ENCODE measurements around the gene PFKP.

PFKP gene

DNA sequence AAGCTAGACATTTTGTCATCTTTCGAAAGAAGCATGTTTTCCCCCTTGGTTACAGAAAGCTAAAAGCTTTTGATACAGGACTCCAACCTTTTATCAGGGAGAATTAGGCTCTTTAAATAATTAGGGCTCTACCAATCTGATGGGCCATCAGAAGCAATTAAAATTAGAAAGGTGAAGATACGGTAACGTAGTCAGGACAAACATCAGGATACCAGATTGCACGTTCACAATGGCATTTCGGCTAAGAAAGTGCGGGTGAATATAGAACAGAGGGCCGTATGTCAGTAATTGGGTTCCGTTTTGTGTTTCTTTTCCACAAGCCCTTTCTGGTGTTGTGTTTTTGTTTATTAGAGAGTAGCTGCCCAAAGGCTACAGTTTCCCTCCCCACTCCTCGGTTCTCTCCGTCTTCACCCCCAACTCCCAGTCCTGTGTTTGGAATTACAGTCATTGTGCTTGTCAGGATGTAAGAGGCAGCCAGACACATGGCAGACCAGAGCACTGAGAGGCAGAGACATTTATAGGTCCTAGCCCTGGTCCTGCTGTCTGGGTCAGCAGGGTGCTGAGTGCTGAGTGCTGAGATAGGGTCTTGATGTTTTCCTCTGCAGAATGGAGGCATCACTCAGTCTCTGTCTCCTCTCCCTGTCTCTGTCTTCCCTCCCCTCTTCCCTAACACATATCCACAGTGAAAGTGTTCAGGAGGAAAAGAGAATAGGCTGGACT is 5.5 kb downstream of the PFKP start:
- DNase-seq: no peak

DNA sequence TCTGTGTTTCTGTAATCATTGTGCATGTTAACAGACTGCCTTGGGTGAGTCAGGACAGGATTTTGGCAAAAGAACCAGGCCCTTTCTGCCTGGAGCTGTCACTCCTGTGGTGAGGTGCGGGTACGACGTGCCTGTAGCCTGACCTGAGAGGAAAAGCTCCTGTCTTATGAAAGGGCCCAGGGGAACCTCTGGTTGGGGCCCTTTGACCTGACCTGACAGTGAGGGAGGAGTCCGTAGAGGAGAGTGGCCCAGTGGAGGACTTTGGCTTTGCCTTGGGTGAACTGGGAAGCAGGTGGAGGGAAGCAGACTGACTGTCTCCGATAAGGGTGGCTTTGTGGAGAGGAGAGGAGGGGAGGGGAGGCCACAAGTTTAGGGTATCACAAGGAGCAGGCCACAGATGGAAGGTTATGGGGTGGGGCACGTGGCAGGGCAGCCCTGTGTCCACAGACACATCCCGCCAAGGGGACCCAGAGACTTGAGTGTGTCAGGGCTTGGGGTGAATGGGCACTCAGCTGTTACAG is 6.9 kb downstream of the PFKP start:
- no peak for DNase-seq

DNA sequence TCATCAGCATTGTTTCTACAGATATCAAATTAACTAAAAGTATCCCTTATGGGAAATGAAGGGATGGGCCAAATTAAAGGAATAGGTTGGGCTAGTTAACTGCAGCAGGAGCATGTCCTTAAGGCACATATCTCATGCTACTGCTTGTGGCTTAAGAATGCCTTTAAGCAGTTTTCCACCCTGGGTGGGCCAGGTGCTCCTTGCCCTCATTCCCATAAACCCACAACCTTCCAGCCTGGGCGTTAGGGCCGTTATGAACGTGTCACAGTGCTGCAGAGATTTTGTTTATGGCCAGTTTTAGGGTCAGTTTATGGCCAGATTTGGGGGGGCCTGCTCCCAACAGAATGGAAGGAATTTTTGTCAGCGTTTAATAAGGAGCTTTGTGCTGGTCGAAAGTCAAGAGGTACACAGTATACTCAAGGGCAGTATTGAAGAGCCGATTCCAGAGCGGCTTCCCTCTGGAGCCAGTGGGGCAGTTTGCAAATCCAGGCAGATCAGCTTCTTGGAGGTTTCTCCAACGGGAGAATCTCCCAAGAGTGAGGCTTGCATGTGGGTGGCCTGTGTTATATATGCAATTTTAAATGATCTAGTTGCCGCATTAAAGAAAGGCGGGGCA is 7.7 kb downstream of the PFKP start:
- no peak for DNase-seq

DNA sequence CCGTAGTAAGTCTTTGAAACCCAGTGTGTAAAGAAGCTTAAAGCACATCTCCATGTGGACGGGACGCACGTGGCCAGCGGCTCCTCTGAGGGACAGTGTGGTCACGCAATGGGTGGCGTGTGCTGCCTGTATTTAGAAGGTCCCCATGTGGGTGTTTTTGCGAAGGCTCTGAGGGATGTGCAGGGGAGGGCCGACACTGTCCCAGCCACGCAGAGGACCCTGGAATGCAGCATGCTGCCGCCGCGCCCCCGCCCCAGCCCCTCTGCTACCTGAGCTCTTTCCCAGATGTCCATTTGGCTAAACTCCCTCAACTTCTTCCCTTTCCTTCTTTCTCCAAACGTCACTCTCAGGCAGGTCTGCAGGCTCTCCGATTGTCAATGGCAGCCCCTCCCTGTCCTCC is 8.8 kb downstream of the PFKP start:
- no peak for DNase-seq

DNA sequence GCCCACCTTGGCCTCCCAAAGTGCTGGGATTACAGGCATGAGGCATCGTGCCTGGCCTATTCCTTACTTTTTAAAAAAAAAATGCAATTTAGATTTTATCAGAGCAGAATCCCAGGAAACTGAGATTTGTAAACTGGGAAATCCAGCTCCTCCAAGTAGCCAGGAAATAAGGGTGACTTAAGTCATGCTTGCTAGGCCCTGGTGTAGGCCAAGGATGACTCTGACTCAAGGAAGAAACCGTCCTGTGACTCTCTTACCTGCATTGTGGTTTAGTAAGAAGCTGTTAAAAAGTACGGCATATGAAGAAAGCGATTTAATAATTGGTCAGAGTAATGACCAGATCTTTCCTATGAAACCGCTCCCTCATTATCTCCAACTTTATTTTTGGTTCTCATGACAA is 10.2 kb downstream of the PFKP start:
- no peak for DNase-seq

DNA sequence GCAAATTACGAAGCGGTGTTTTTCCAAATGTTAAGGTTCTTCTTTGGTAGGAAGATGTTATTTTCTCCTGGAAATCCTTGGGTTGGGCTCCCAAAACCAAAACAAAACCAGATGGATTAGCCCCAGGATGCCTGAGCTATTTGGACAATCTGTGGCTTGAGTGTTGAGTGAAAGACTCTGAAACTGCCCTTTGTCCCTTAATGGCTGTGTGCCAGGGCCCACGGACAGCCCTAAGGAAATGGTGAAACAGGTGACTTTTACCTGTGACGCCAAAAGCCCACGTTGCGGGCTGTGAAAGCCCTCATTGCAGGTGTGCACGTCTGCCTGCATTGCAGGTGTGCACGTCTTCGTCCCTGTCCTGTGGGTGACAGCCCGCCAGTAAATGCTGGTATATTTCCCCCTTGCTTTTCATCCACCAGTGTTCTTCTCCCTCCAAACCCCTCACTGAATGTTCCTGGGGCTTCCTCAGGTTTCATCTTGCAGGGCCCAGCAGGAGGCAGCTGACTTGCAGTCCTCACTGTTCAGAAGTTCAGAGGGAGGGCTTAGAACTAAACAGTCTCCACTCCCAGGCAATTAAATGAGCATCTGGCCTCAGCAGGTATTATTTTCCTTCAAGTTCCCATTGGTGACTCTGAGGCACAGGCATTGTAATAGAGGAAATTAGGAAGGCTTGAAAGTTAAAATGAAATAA is 10.7 kb downstream of the PFKP start:
- no peak for DNase-seq

DNA sequence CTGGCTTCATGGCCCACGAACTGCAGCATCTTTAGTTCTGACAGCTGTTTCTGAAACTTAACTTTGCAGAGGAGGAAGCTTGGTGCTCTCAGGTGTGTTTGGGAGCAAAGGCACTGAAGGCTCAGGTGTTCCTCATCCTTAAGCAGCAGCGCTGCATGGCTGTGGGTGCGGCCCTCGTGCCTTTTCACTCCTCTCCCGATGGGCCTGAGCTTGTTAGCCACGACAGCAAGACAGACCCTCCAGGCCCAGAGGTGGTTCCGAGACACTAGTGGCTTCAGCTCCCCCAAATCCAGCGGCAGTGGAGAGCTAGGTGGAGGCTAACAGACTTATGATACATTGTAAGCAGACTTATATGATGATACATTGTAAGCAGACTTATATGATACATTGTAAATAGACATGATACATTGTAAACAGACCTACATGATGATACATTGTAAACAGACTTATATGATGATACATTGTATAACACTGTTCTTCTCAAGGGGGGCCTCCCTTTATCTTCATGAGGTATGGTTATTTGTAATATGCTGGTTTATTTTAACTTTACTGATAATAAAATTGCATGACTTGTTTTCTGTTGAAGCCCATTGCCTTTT is 14.1 kb downstream of the PFKP start:
- no peak for DNase-seq

DNA sequence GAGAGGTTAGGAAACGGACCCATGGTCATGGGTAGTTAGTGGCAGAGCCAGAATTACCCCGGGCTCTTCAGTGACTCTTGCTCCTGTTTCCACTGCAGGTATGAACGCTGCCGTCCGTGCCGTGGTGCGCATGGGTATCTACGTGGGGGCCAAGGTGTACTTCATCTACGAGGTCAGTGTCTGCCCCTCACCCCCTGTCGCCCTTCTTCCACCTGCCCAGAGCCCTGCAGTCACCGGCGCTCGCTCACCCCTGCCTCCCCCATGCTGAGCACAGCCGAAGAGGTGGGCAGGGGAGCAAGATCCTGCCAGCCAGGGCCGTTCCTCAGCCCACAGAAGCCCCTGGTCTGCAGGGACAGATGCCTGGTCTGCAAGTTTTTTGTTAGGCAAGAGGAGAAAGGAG is 14.9 kb downstream of the PFKP start:
- no peak for DNase-seq

DNA sequence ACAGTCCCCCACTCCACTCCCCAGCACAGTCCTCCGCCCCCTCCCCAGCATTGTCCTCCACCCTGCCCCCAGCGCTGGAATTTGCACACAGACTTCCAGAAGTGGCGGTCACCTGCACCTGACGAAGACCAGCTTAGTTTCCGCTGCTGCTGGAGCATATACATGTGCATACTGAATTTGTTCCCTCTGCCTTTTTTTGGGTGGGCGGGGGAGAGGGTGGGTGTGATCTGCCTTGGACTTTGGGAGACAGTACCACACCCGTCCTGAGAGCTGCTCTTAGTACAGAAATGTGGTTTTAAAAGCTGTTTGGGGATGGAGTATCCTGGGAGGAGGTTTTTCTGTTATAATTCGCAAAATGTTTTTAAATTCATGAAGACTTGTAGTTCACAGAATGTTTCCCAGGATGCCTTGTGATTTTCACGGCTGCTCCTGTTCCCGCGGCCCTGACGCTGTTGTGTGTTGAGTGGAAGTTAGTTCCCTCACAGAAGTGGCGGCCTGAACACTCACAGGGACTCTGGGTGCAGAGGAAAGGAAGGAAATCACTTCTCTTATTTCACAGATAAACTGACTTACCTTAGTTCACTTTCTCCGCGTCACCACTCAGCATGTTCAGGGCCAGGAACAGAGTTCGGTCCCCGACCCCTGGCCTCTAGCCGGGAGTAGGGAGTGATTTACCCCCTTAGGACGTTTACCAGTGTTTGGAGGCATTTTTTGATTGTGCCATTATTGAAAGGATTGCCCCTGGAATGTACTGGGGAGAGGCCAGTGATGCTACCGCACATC is 18.6 kb downstream of the PFKP start:
- no peak for DNase-seq

DNA sequence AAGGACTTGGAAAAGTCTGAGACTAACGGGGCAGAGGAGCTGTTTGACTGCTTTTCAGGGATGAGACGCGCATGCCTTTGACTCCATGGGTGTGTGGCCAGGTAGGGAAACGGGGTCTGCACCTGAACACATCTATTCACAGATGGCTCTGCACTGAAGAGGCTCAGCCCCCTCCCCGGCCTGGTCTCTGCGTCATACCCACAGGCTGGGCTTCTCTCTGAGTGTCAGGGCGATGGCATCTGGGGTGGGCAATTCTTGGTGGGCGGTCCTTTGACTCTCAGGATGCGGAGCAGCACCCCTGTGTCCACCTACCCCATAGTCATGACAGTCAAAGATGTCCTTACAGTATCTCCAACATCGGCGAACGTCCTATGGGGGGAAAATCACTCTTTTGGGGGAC is 23.0 kb downstream of the PFKP start:
- DNase-seq: no peak

DNA sequence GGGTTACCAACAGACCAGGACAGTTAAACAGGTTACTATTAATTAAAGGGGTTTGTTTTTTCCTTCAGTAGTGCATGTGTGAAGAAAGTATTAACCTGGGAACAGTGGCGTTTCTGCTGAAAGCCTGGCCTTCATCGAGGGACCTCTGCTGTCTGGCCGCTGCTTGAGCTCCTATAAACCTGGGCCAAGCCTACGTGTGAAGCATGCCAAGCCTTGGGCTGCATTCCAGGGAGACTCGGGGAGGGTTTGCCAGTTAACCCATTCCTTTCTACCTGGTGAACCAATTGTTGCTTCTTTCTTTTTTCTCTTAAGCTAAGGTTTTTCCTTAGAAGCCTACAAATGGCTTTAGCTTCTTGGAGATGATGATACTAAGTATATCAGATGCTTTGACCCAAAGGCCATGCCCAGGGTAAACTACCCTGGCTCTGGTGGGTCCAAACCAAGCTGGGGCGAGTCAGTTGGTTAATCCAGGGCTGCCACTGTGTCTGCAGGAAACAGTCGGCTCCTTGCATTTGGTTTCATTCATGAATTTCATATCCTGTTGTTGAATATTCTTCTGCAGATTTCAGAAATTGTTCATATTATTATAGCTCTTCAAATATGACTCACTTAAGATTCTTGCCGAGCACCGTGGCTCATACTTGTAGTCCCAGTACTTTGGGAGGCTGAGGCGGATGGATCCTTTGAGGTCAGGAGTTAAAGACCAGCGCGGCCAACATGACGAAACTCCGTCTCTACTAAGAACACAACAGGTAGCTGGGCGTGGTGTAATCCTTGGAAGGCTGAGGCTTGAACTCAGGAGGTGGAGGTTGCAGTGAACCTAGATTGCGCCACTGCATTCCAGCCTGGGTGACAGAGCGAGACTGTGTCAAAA is 23.8 kb downstream of the PFKP start:
- DNase-seq: peak; percentile 70

DNA sequence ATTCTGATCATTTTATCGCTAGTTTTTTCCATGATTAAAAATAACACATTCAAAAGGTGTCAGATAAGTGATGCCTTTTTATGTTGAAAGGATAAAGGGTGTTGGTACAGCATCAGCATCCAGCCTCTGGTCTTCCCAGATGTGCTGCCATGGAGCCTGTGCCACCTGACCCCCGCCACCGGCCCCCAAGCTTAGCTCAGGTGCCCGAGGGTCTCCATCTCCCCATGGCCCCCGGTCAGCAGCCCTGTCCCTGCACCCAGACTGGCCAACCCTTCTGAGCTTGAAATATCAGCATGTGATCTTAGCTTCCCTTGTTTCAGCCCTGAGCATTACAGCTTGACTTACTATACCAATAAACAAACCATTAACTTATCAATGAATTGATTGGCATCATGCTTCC is 24.6 kb downstream of the PFKP start:
- no peak for DNase-seq

DNA sequence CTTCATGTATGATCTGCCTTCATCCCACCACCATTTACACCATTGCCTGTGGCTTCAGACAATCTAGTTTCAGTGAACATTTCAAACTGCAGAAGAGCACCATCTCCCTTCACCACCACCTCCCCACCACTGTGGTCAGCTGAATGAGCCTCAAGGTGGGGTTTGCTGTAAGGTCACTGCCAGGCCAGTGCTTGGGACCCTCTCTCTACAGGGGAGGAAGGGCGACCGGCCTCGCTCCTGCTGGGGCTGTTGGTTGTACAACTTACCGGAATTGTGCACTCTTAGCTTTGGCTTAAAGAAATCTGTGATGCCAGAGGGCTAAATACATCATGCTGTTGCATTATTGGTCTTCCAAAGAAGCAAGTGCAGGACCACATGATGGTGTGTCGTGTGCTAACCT is 26.6 kb downstream of the PFKP start:
- no peak for DNase-seq

DNA sequence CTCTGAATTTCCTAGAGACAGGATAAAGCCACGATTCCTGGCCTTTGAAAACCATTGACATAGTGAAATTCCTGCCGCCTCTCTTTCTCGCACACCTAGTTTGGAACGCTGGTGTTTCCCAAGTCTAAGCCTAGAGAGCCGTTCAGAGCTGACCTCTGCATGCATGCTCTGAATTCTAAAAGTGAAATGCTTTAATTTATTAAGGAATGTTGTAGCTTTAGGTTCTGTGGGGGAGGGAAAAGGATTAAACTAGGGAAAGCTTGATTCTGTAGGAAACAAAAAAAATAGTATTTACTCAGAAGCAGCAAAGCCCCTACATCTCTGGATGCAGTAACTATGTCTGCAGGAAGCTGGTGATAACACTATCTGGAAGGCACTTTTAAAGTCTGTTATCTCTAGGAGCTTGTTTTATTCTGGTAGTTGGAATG is 27.3 kb downstream of the PFKP start:
- no peak for DNase-seq

DNA sequence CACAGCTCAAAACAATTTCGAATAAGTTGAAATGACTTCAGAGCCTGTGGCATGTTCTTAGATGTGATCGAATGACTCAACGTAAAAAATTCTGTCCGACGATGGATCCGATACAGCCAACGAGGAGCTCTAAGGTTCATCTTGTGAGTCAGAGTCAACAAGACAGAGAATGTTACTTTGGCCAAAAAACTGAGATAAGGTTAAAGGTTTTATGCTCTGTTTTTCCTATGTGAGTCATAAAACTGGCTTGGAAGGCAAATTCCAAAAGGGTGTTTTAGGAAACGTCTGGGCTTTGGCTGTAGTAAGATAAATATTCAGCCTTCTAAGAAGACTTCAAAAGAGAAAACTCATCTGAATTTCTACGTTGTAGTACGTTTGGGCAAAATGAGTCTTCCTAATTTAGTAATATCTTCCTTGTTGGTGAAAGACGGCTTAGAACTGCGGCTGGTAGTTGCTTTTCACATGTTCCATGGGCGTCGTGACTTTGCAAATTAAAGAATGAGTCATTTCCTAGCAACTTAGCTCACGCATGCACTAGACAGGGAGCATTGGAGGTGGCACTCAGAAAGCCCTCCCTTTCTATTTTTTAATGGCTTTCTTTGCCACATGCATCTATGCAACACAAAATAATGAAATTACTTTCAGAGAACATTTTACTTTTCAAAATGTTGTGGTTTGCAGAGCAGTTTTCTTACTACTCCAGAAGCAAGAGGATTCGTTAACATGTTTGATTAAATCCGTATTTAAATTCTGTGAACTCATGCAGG is 28.2 kb downstream of the PFKP start:
- DNase-seq: peak; percentile 68

DNA sequence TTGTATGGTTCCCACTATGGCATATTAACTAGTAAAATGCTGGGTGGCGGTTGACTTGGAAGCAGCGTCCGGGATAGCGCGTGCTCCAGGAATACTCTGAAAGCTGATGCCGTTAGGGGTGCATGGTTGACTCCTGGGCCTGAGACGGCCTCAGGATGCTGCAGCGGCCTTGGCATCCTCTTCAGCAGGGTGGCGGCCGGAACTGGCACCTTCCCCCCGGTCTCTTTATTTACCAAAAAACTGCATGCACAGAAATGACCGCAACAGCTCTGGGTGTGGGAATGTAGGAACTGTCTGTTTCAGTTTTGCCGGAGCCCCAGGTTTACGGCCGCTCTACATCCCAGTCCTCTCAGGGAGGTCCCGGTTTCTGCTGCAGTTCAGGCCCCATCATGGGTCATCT is 28.8 kb downstream of the PFKP start:
- no peak for DNase-seq

DNA sequence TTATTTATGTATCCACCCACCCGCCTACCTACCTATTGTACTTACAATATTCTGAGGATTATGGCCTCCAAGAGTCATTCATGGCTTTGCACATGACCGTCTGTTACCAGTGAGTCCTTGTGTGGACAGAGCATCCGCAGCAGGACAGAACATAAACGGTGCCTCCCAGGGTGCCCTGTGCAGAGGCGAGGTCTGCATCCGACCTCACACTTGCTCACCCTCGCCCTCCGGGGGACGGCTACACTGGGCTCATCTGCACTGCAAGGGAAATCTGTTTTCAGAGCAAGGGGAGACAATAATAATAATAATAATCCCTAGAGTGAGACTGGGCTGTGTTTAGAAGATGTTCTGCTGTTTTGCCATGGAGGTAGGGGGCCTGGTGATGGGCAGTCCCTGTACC is 29.8 kb downstream of the PFKP start:
- DNase-seq: no peak

DNA sequence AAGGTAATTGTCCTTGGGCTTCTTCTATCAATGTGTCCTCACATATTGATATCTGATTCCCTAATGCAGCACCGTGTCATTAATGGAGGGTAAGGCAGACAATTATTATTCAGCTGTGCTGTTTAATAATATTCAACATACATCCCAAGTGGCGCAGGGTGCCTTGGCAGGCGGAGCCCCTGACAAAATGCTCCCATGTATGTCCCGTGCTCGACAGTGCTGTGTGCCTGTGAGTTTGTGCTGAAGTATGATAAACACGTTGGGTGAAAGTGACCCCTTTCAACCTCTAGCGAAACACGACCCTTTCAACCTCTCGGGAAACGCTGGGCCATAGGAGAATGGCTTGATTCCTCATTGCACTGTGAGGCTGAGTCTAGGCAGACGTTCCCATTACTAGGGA is 31.3 kb downstream of the PFKP start:
- no peak for DNase-seq

DNA sequence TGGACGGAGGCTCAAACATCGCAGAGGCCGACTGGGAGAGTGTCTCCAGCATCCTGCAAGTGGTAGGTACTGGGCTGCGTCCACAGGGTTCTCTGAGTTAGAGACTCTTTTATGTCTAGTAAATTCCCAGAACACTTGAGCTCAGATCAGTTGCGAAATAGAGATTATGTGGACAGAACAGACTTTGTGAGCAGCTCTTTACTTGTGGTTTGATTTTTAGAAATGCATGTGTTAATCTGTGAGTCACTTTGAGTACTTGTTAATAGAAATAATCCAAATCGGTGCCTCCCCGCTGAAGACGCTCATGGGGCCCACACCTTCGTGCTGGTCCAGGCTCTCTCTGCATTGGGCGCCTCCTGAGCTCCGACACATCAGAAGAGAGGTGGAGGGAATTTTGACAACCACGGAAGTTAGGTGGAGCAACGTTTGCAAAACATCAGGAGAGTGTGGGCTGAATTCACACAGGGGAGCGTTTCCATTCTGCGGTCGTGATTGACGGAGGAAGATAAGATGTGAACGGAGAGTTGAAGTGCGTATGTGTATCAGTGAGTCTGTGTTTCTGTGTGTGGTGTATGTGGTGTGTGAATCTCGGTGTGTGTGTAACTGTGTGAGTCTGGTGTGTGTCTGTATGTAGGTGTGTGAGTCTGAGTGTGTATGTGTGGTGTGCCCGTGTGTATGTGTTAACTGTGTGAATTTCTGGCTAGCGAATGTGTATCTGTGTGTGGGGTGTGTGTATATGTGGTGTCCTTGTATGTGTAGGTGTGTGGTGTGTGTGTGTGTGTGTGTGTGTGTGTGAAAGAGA is 32.1 kb downstream of the PFKP start:
- DNase-seq: no peak

DNA sequence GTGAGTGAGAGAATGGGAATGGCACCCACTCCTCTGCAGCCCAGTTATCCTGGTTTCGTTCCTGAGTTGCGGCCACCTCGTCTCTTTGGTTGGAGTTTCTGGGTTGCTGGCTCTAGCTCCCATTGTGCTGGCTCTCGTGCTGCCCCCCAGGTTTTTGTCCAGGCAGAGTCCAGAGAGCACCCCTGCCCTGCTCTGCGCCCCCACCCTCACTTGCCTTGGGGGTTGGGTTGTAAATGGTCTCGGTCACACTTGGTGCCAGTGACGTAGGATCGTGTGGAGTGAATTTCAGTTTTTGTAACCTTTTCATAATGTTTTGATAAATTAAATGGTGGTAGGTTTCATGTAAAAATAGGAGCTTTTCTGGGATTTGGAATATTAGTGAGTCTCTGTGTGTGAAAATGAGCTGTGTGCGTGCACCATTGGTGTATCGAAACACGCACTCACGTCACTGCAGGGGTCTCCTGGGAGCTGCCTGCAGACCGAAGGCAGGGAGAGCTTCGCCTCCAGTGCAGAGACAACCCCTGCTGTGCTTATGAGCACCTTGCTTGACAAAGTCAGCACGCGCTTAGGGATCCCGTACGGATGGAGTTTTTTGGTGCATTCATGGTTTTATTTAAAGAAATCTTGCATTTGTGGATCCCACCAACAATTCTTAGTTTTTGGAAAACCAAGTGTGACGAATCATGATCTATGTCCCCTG is 32.9 kb downstream of the PFKP start:
- no peak for DNase-seq
